SH-SY5Y (cell line): ENCODE measurements around the gene OGT.

Experiments used
- GATA2 ChIP-seq: IDR thresholded peaks from 2 replicates; pipeline ENCODE4 v1.6.1; 2011; ENCODE audit warnings: mild to moderate bottlenecking, low read depth, low read length
- GATA3 ChIP-seq: IDR thresholded peaks from 2 replicates; pipeline ENCODE4 v1.6.1; 2011; ENCODE audit warnings: low read depth, mild to moderate bottlenecking, low read length, moderate library complexity

GRCh38 chrX:71619193-71619592 lies 86.3 kb downstream of the OGT start:
- TF ChIP-seq GATA2 (no peak), GATA3 (no peak)
